Measurements from ENCODE around the gene CRPPA.
"Not testable (repeated sequence)": the region's sequence is repeated elsewhere in the genome, so short reads cannot be mapped to it uniquely, and the experiment has no call there.

Gene CRPPA

DNA sequence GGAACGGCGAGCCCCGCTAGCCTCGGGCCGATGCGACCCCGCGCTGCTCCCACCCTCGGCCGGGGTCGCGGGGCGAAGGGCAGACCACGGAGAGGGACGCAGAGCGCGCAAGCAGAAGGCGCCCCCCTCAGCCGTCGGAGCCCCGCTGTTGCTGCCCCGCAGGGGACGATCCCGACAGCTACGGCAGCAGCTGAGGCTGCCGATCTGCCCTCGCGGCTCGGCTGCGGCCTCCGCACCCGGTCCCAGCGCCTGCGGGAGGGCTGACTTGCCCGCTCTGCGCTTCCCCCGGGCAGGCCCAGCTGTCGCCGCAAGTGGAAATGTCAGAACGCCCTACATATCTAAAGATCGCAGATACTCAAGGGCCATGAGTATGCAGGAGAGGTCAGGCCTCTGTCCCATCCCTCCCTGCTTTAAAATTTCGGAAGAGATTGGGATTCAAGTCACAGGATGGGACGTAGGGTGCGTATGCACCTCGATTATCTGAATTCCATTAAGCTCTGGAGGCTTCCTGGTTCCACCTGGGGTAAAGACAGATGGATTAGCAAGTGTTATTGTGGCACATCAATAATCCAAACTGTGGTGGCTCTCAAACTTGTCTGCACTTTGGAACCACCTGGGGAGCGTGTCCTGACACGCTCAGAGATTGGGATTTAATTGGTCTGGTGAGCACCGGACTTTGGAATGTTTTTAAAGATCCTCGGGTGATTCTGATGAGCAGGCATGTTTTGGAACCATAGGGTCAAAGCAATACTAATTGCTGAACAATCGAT lies at the start of gene CRPPA:
Gene CRPPA, minus strand, starts transcription at position 206 of the 770 bp plus-strand sequence. CDS start 216 bp downstream, outside the sequence.
- DNase-seq = no peak

- no peak for DNase-seq
Measured at GRCh38 chr7:16465469-16466361, 44.4 kb upstream of the CRPPA start, which contains the start of gene SOSTDC1. Gene SOSTDC1 (minus strand): TSS chr7:16465738. CDS start chr7:16465668, 70 bp downstream.

- DNase-seq = no peak
Measured at GRCh38 chr7:16463949-16464715, 42.8 kb upstream of the CRPPA start.

DNA sequence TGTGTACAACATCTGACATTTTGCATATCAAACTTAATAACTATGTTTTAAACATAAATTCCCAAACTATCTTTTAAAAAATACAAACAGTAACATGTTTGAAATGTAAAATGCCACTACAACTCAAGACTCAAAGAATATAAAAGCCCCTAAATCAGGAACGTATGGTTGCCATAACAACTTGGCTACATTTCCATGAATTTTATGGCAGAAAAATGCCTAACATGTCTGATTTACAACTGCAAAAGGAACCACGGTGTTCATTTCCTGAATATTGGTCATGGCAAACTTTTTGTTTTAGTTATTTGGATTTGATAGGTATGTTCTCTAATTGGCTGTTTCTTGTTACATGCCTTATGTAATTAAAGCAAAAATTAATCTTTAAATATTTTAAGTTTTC lies 42.2 kb upstream of the CRPPA start:
- DNase-seq = no peak

GRCh38 chr7:16462431-16462889 lies 41.1 kb upstream of the CRPPA start:
- no peak for DNase-seq

DNA sequence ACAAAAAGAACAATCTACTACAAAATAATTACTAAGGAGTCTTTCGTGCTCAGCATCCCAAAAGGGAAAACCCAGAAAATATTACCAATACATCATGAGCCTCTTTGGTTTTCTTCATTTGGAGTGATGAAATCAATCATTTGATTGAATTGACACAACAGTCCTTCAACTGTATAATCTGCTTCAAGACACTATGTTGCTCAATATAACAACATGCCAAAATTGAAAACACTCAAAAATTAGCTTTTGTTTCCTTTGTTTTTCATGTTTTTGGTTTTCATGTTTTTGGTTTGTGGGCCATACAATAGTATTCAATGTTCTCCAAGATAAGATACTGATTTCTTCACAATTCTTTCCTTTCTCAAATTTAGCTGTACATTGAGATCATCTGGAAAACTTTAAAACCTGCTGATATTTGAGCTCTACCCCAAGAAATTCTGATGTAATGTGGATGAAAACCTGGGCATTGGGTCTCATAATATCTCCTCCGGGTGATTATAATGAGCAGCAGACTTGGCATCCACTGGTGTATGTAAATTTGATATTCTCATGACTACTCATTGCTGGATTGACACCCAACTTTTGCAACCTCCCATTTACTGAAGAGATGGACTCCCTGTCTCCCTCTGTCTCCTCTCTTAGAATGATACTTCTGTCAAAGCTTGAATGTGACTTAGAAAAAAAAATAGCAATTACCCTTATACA lies 39.6 kb upstream of the CRPPA start:
- no peak for DNase-seq

DNA sequence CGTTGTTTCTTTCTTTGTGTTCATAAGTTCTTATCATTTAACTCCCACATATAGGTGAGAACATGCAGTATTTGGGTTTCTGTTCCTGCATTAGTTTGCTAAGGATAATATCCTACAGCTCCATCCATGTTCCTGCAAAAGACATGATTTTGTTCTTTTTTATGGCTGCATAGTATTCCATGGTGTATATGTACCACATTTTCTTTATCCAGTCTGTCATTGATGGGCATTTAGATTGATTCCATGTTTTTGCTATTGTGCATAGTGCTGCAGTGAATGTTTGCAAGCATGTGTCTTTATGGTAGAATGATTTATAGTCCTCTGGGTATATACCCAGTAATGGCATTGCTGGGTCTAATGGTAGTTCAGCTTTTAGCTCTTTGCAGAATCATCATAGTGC lies 35.0 kb upstream of the CRPPA start:
- not testable (repeated sequence) for DNase-seq

- no peak for DNase-seq
Measured at GRCh38 chr7:16455591-16455990, 34.3 kb upstream of the CRPPA start.

GRCh38 chr7:16450366-16450765 lies 29.0 kb upstream of the CRPPA start:
- DNase-seq = no peak

DNA sequence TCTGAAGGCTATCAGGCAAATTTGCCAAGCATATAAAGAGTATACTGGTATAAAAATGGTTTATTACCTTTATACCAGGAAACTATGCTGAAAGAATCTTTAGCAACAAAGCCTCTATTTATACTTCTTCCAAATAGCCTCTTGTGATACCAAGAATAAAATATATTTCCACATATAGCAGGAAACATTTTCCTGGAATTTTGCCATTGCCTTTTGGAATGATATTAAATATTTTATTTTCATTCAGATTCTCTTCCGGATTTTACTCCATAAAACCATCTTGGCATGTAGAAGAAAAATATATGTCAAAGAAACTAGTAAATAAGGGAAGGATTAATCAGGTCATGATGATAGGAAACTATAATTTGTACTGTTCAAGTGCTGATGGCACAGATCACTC lies 26.5 kb upstream of the CRPPA start:
- DNase-seq = no peak

- DNase-seq = no peak
Measured at GRCh38 chr7:16446508-16446907, 25.2 kb upstream of the CRPPA start.

GRCh38 chr7:16443871-16444270 lies 22.5 kb upstream of the CRPPA start:
- not testable (repeated sequence) for DNase-seq

- DNase-seq = no peak
Measured at GRCh38 chr7:16438988-16439387, 17.6 kb upstream of the CRPPA start.

DNA sequence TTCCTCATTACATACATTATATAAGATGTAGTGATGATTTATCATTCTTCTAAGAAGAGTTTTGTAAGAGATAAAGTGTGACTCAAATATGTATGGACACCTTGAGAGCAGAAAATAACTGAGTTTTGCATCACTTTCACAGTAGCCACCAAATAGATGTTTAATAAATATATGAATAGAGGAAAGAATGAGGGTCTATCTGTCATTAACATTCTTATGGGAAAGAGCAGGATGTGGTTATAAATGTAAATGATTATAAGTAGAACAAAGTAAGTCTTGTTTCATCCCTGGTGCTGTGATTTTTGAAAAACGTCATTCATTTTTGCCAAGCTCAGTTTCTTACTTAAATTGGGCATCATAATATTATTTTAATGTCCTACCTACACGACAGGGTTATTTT lies 15.0 kb upstream of the CRPPA start:
- no peak for DNase-seq

- DNase-seq = no peak
Measured at GRCh38 chr7:16433568-16434122, 12.3 kb upstream of the CRPPA start.

GRCh38 chr7:16432425-16432731 lies 11.0 kb upstream of the CRPPA start:
- no peak for DNase-seq

DNA sequence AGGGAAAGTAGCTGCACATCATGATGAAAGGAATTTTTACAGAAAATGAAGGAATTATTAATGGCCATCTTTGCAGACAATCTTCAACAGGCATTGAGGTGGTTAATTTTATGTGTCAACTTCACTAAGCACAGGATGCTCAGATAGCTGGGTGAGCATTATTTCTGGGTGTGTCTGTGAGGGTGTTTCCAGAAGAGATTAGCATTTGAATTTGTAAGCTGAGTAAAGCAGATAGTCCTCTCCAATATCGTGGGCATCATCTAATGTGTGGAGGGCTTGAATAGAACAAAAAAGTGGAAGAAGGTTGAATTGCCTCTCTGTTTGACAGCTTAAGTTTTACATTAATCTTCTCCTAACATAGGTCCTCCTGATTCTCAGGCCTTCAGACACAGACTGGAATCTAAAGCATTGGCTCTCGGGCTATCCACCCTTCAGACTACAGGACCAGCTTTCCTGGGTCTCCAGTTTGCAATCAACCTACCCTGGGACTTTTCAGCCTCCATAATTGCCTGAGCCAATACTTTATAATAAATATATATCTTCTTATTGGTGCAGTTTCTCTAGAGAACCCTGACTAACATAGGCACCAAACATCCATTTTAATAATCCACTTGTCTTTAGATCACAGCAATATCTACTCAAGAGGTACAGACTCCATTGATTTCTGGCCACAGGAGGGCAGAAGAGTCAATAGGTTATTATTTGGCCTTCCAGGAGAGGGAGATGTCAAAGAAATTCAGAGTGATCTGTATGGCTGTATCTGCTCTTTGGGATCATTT lies 10.5 kb upstream of the CRPPA start:
- DNase-seq = no peak

GRCh38 chr7:16430133-16430532 lies 8.8 kb upstream of the CRPPA start:
- DNase-seq = no peak

GRCh38 chr7:16428672-16429071 lies 7.3 kb upstream of the CRPPA start:
- no peak for DNase-seq

DNA sequence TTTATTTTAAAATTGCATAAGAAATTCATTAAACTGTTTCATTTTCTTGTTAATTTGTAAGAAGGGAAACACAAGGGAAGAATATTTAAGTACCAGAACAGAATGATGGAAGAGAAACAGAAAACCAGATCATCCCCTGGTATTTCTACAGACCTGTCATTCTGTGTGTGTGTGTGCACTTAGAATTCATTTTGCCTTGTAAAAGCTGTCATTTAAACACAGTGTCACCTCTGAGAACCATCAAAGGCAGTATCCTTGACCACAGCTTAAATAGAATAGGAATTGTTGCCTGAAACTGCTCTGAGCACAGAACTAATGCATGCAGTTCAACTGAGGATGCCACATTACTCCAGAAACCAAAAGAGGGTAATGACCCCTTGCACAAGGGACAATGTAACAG lies 6.8 kb upstream of the CRPPA start:
- no peak for DNase-seq

DNA sequence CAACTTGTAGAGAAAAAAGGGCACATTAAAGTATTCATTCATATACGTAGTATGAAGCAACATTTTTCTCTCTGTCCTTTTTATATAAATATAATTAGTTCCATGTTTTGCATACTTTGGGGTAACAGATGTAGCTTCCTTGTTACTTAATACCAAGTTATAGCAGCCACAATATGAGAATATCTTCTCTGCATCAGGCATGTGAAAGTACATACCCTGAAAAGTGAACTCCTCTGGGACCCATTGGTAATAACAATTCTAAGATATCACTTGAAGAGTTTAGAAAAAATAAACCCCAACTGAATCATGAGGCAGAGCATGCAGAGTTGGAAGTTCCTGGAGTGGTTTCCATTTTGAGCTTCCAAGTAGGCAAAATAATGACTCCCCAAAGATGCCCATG lies 2.4 kb upstream of the CRPPA start:
- DNase-seq = no peak
